ENCODE measurements around the gene GDF2. TPM values are rescaled to one million over a fixed set of nuclear protein-coding genes. Genes with fewer than 3 reads are reported as not detected.

GDF2 gene
- polyA plus RNA-seq, 1 donor from 2014 or later, result not detected

- Histone ChIP-seq H3K9me3 (ENCODE audit: low read length) (no peaks in the 10 kb centered on the region), H3F3A (ENCODE audit: insufficient read depth, low read length, poor library complexity, severe bottlenecking) (no peaks in the 10 kb centered on the region), H2AFZ (ENCODE audit: low read depth, low read length) (no peak overlapping the region), H3K36me3 (ENCODE audit: insufficient read depth, low read length) (no peaks in the 10 kb centered on the region), H3K79me2 (replicated peaks; ENCODE audit: insufficient read depth, low read length) (no peaks in the 10 kb centered on the region), H3K27ac (ENCODE audit: low read length) (no peak overlapping the region), H3K4me2 (ENCODE audit: low read length) (no peak overlapping the region), H3K9me2 (ENCODE audit: insufficient read depth, low read length) (no peaks in the 10 kb centered on the region), H3K4me3 (ENCODE audit: low read length) (no peak overlapping the region), H4K20me1 (ENCODE audit: insufficient read depth) (no peaks in the 10 kb centered on the region), H3K9ac (ENCODE audit: low read length) (no peak overlapping the region), H3K27me3 (ENCODE audit: insufficient read depth, low read depth, low read length) (peaks cover 5% of the 10 kb centered on the region)
- no peak for TF ChIP-seq EP300 (conservative IDR thresholded peaks at IDR 0.05; ENCODE audit: poor library complexity, severe bottlenecking)
- TF ChIP-seq POLR2AphosphoS5 (IDR thresholded peaks at IDR 0.05), result no peak
- TF ChIP-seq SMC3 (conservative IDR thresholded peaks at IDR 0.05; ENCODE audit: poor library complexity), result no peak
- TF ChIP-seq TAF1 (IDR thresholded peaks at IDR 0.05; ENCODE audit: low read depth), result no peak
- no peak for TF ChIP-seq RAD21 (conservative IDR thresholded peaks at IDR 0.05)
- no peak for TF ChIP-seq EZH2 (IDR thresholded peaks at IDR 0.05; ENCODE audit: borderline replicate concordance, insufficient read depth, low read length, poor library complexity, severe bottlenecking)
- no peak for TF ChIP-seq REST (IDR thresholded peaks at IDR 0.05; ENCODE audit: borderline replicate concordance)
- TF ChIP-seq MXI1 (conservative IDR thresholded peaks at IDR 0.05; ENCODE audit: poor library complexity, severe bottlenecking), result no peak
- no peak for TF ChIP-seq CTCF (IDR thresholded peaks at IDR 0.05; ENCODE audit: poor library complexity, severe bottlenecking)
These were observed 27.8 kb upstream of the GDF2 start for GRCh38 chr10:47294501-47294900.

- no peak overlapping the region for H3K4me2 ChIP-seq (ENCODE audit: low read length)
- H4K20me1 ChIP-seq (ENCODE audit: insufficient read depth), result no peaks in the 10 kb centered on the region
- H3K9me2 ChIP-seq (ENCODE audit: insufficient read depth, low read length), result no peaks in the 10 kb centered on the region
- H3K9me3 ChIP-seq (ENCODE audit: low read length), result no peaks in the 10 kb centered on the region
- H2AFZ ChIP-seq (ENCODE audit: low read depth, low read length), result no peak overlapping the region
- H3K4me3 ChIP-seq (ENCODE audit: low read length), result no peak overlapping the region
- no peak overlapping the region for H3K9ac ChIP-seq (ENCODE audit: low read length)
- no peaks in the 10 kb centered on the region for H3F3A ChIP-seq (ENCODE audit: insufficient read depth, low read length, poor library complexity, severe bottlenecking)
- no peak overlapping the region for H3K27ac ChIP-seq (ENCODE audit: low read length)
- H3K36me3 ChIP-seq (ENCODE audit: insufficient read depth, low read length), result no peaks in the 10 kb centered on the region
- no peaks in the 10 kb centered on the region for H3K79me2 ChIP-seq (replicated peaks; ENCODE audit: insufficient read depth, low read length)
- TF ChIP-seq EZH2 (IDR thresholded peaks at IDR 0.05; ENCODE audit: borderline replicate concordance, insufficient read depth, low read length, poor library complexity, severe bottlenecking), result no peak
- no peak for TF ChIP-seq EP300 (conservative IDR thresholded peaks at IDR 0.05; ENCODE audit: poor library complexity, severe bottlenecking)
- TF ChIP-seq POLR2AphosphoS5 (IDR thresholded peaks at IDR 0.05), result no peak
- TF ChIP-seq REST (IDR thresholded peaks at IDR 0.05; ENCODE audit: borderline replicate concordance), result no peak
- TF ChIP-seq TAF1 (IDR thresholded peaks at IDR 0.05; ENCODE audit: low read depth), result no peak
- TF ChIP-seq RAD21 (conservative IDR thresholded peaks at IDR 0.05), result no peak
- no peak for TF ChIP-seq CTCF (IDR thresholded peaks at IDR 0.05; ENCODE audit: poor library complexity, severe bottlenecking)
- TF ChIP-seq MXI1 (conservative IDR thresholded peaks at IDR 0.05; ENCODE audit: poor library complexity, severe bottlenecking), result no peak
- TF ChIP-seq SMC3 (conservative IDR thresholded peaks at IDR 0.05; ENCODE audit: poor library complexity), result no peak
- peaks cover 12% of the 10 kb centered on the region for H3K27me3 ChIP-seq (ENCODE audit: insufficient read depth, low read depth, low read length)
These were observed 26.8 kb upstream of the GDF2 start for GRCh38 chr10:47295411-47295810.

All from neural cell (in vitro differentiated cells).